HG02642 (cell line): ENCODE measurements around the gene HIP1R.

Experiments used
- ATAC-seq: cut with Tn5 transposase; IDR thresholded peaks from one replicate; pipeline ENCODE4 v1.9.1; 2021; ENCODE audit warnings: mild to moderate bottlenecking; ENCODE audit not compliant: unreplicated experiment, poor library complexity

Gene HIP1R

GRCh38 chr12:122827258-122827657, 8.0 kb upstream of the HIP1R start:
- no peak for ATAC-seq

DNA sequence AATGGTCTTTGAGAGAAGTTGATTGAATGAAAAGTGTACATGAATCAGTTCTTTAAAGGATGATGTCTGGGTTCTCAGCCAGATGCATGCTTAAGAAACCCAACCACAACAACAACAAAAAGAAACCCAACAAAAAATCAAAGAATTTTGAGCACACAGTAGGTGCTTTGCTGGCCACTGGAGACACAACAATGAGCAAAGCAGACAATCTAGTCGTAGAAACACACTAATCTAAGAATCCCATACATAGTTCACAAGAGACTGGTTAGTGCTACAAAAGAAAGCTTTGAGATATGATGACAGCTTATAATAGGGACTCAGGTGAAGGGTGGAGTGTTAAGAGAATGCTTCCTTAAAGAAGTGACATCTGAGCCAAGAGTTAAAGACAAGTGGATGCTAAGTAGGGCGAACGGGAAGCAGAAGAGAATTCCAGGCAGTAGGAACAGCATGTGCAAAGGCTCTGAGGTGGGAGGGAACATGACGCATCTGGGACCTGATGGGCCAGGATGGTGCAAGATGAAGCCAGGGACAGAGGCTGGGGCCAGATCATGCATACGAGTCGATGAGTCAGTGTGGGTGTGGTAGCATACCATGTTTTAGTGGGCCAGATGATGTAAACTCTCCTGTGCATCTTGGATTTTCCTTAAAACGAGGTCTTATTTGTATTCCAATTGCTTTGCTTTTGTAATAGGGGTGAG, 4.6 kb upstream of the HIP1R start:
- no peak for ATAC-seq

DNA sequence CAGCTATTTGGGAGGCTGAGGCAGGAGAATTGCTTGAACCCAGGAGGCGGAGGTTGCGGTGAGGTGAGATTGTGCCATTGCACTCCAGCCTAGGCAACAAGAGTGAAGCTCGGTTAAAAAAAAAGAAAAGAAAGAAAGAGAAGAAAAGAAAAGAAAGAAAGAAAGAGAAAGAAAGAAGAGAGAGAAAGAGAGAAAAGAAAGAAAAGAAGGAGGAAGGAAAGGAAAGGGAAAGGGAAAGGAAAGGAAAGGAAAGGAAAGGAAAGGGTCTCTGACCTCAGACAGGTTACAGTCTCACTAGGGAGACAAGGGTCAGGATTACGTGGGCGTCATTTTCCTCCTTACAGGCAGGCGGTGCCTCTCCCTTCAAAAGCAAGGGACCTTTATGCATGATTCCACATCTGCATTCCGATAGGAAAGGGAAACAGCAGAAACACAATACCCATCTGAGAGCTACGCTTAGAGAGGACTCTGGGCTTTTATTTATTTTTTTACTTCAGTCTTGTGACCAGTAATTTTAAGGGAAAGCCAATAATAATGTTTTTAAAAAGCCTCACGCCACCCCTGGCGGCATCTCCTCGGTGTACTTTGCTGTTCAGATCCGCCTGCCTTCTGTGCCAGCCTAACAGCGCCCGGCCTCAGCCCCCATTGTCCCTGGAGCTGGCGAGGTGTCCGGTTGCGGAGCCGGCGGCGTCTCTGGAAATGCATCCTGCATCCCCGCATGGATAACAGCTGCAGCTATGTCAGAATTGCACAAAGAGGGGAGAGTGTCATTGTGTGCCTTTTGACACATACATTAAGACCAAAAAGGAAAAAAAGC, 945 bp upstream of the HIP1R start:
- no peak for ATAC-seq

- peak; percentile 62 for ATAC-seq
Observed at GRCh38 chr12:122835750-122836026, 431 bp downstream of the HIP1R start.

DNA sequence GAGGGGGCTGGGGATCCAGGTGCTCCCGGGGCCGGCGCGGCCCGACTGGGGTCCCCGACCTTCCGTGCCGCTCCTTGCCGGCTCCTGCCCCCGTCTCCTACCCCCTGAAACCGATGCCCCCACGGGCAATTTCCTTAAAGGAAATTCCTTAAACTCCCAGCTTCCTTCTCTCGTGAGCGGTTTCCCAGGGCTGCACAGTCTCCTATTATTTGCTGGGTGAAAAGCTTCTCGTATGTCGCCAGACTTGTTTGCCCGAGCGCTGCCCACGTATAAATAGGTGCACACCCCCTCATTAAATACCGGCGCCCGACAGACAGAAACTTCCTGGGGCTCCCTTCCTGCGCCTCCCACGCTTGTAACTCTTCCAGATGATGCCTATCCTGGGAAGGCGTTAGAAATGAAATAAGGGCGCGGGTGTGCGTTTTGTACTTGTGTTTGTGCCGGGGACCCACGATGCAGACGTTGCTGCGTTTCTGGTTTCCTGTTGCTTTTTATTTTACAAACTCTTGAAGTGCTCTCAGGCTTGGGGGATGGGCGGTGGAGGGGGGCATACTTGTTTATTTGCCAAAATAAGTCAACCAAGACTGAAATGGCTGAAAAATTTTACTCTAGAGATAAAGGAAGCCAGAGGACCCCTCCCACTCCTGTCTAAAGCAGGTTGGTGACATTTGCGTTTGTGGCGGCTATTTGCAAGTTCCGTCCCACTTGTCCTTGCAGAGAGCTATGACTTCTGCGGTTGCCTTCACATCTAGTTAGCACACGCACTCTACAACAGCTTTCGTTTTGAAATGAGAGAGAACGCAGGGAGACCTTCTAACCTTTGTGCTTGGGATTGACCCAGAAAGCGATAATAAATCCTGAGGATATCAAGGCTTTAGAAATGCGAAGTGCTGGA, 1.0 kb downstream of the HIP1R start:
- no peak for ATAC-seq

DNA sequence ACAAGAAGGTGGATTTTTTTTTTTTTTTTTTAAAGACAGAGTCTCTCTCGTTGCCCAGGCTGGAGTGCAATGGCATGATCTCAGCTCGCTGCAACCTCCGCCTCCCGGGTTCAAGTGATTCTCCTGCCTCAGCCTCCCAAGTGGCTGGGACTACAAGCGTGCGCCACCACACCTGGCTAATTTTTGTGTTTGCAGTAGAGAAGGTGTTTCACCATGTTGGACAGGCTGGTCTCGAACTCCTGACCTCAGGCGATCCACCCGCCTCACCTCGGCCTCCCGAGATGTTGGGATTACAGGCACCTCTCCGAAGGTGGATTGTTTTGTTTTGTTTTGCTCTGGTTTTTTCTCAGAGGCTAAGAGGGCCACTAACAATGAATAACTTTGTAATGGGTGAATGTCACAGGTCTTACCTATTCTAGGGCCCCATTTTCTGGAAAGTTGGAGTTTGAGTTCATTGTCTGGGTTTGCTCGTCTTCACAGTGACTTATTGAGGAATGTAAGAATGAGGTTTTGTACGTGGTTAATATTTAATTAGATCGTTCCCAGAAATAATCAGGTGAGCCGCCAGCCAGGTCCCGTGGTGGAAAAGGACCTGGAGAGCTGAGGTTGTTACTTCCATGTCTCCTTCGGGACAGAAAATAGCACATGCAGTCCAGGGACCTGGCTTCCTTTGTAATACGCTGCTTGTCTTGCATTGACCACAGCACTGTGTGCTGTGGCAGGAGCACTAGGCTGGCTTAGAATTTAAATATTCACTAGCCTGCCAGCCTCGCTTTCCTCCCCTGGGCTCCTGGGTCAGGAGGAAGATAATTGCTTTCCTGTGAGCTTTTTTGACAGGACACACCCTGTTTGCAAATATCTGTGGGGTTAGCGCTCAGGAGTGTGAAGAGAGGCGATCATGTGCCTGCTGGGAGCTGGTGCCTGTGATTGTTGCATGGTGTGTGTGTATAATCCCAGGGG, 2.3 kb downstream of the HIP1R start:
- no peak for ATAC-seq

- no peak for ATAC-seq
Observed at GRCh38 chr12:122838841-122839240, 3.6 kb downstream of the HIP1R start.

DNA sequence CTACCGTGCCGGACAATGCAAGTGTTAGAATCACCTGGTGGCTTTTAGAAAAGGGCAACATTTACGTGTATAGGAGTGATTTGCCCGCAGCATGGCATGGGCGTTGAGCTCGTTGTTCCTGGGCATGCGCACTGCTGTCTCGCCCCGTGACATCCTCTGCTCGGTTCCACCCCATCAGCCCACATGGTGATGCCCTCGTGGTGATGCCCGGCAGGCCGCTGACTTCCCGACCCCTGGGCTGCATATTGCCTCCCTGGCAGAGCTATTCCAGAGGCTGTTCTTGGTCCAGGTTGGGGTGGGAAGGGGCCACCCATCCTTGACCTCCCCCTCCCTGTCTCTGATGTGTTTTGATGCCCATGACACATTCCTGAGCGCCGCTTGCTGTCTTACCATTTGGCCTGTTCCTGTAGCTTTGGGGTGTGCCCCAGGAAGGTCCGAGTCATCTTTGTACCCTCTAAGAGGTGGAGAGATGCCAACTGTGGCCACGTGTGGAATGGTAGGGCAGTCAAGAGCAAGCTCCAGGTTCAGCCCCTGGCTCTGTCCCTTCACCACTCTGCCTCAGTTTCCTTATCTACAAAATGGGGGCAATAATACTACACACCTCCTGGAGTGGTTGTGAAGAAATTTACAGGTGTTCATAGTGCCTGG, 4.8 kb downstream of the HIP1R start:
- ATAC-seq, result no peak

DNA sequence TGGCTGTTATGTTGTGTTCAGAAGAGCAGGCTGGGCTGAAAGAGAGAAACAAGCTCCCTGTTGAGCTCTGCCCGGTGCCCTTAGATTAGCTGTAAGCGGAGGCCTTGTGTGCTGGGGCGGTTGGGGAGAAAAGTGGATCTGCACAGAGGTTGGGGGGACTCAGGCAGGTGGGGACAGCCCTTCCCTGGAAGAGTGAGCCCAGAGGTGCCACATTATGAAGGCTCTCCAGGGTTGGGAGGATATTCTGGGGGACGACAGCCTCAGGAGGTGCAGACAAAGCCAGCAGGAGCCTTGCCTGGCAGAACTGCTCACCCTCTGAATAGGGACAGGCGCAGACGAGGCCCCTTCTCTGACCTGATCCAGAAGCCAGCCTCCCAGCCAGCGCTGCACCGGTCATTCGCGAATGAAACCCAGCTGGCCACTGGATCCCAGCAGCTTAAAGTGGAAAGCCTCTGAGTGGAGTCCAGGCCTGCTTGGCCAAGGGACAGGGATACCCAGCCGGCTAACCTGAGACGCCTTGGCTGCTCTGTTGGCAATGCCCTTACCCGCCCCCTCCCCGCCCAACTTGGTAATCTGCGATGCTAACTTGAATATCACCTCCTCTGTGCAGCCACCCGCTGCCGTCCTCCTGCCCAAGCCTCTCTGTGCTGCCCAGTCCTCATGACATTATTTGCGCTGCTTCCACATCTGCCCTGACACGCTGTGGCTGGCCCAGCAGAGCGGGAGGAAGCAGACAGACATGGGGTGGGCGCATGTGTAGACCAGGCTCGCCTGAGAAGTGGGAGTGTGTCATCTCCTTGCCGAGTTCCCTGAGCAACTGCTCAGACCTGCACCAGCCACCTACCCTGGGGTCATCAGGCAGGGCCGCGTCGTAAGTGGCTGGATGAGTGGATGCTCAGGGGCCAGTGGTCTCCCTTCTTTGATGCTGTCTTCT, 5.6 kb downstream of the HIP1R start:
- ATAC-seq, result no peak

GRCh38 chr12:122841544-122842321, 6.5 kb downstream of the HIP1R start:
- ATAC-seq, result no peak

DNA sequence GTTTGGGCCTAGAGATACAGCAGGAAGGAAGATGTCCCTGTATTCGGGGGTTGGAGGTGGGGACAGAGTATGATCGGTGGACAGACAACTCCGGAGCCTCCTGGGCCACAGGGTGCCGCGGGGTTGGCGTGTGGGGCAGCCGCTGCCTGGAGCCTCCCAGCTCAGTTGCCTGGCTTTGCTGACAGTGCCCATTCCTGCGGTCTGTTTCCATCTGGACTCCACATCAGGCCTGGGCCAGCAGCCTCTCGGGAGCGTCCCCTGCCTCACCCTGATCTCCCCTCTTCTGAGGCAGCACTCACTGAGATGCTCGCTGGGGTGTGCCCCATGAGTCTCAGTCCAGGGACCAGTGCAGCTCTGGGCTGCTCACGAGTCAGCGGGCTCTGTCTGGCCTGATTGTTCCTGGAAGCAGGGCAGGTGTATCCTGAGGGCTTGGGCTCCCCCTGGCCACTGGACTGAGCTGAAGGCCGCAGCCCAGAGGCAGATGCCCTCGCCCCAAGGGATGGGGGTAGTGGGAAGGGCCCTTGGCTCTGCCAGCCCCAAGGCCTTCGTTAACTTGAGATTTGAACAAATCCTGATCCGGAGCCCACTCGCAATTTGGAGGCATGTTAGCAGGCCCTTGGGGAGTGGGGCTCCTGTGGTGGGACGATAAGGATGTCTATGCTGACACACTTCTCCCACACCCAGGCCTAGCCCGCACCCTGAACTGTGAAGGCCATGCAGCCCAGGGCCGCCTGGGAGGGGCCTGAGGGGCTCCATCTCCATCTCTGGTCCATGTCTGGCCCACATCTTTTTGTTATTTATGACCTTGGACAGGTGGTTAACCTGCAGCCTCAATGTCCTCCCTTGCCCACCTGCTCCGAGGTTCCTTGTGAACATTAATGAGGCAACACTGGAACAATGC, 7.5 kb downstream of the HIP1R start:
- ATAC-seq, result no peak

DNA sequence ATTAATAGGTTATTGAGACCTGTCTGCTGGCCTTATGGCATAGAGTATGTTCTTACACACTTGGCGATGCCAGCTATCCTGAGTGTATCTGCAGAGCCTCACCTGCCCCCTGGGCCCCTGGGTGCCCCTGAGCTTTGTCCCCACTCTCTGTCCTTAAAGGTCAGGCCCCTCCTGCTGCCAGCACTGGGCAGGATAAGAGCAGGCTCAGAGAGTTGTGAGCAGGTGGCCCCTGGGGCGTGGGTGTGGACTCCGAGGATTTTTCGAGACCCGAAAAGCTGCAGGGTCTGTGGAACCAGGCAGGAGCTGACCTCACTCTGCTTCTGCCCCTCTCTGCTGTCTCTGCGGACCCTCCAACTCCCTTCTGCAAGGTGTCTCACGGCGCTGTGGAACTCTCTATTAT, 8.2 kb downstream of the HIP1R start:
- ATAC-seq, result no peak

- no peak for ATAC-seq
Observed at GRCh38 chr12:122844366-122844971, 9.2 kb downstream of the HIP1R start.

- no peak for ATAC-seq
Observed at GRCh38 chr12:122845041-122845864, 10.0 kb downstream of the HIP1R start.

DNA sequence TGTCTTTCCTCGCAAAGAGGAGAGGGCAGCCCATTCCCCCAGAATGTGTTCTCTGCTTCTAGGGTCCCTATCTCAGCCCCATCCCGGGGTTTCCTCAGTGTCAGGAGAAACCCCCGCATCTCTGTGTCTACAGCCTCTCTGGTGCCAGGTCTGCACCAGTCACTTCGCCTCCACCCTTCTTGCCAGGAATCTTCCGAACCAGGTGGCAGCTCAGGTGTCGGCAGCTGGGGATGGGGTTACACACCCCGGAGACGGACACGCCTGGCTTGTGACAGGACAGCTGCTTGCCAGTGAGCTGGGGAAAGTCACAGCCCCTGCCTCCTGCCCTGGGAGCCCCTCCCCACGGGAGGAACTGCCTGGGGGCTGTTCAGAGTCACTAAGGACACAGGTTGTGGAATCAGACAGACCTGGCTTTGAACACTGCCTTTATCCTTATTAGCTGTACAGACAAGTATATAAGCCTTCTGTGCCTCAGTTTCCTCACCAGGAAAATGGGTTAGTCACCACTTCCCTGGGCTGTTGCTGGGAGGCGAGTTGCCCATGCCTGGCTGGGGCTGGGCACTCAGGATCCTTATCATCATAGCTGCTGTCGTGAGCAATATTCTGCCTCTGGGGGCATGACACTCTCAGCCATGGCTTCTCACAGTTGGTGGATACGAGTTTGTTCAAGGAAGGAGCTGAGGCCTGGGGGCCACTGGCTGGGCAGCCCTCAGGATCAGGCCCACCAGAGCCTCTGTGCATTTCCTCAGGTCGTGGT, 10.8 kb downstream of the HIP1R start:
- ATAC-seq, result no peak
